Parathyroid adenoma (tissue), 2 donors: Measurements from ENCODE around the gene SIM1.

Experiments
- H2AFZ ChIP-seq: fragments of 300-600 bp; sonication (generic); one replicate; pipeline ENCODE4 v1.7.0; 2017; ENCODE audit warnings: antibody characterized with exemption, mild to moderate bottlenecking
- H3K27ac ChIP-seq: fragments of 300-600 bp; sonication (generic); one replicate; pipeline ENCODE4 v1.7.0; 2017
- H3K27me3 ChIP-seq: fragments of 300-600 bp; sonication (generic); one replicate; pipeline ENCODE4 v1.7.0; 2017; ENCODE audit warnings: low read length; ENCODE audit not compliant: control insufficient read depth, insufficient read depth
- H3K36me3 ChIP-seq: fragments of 300-600 bp; sonication (generic); one replicate; pipeline ENCODE4 v1.7.0; 2017; ENCODE audit warnings: low read length; ENCODE audit not compliant: control insufficient read depth, insufficient read depth
- H3K4me1 ChIP-seq: fragments of 300-600 bp; sonication (generic); one replicate; pipeline ENCODE4 v1.7.0; 2017; ENCODE audit warnings: control low read depth
- H3K4me2 ChIP-seq: fragments of 300-600 bp; sonication (generic); one replicate; pipeline ENCODE4 v1.7.0; 2017; ENCODE audit warnings: low read length
- H3K4me3 ChIP-seq: fragments of 300-600 bp; sonication (generic); one replicate; pipeline ENCODE4 v1.7.0; 2017; ENCODE audit warnings: low read depth, low read length
- H3K79me2 ChIP-seq: fragments of 300-600 bp; sonication (generic); one replicate; pipeline ENCODE4 v1.7.0; 2017; ENCODE audit warnings: control low read depth
- H3K9ac ChIP-seq: fragments of 300-600 bp; sonication (generic); one replicate; pipeline ENCODE4 v1.7.0; 2017; ENCODE audit warnings: mild to moderate bottlenecking
- H3K9me3 ChIP-seq: fragments of 300-600 bp; sonication (generic); one replicate; pipeline ENCODE4 v1.7.0; 2017; ENCODE audit warnings: low read length; ENCODE audit not compliant: control insufficient read depth
- TF ChIP-seq, protein P1 (sequence below): fragments of 300-600 bp; sonication (generic); IDR thresholded peaks from one replicate; pipeline ENCODE4 v1.7.0; 2017; ENCODE audit warnings: antibody characterized with exemption, mild to moderate bottlenecking
- donor health status: primary hyperparathyroidism.

Gene SIM1

DNA sequence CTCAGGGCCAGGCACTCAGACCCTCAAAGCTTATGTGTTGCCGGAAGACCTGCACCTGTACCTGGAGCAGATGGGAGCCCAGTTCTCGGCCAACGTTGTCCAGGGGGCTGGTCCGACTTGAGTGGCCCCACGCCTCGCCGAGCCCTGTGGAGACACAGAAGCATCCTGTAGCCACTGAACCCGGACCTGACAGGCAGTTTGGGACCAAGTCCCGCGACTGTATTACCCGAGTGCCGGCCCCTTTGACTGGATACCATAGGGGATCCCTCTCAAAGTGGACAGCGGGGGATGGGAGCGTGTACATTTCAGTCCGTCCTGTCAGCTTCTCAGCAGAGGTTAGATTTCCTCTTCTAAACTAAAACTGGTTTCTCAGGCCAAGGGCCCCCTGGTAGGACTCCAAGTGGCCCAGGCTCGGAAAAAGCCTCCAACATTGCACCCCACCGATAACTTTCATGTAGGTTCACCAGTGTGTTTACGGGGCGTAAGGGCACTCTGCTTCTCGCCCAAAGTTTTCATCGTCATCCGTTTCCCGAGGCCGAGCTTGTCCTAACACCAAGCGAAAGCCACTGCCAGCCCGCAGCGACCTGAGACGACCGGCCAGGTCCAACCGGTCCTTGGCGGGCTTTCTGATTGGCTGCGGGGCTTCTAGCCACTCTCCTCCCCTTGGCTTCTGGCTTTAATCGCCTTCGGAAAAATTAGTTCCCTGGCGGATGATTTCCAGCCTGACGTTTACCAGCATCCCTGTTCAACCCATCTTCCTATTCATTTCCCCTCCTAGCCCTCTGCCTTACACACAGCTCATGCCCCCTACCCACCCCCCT lies 10.8 kb downstream of the SIM1 start:
- no peak overlapping the region for H3K4me2 ChIP-seq
- H3K79me2 ChIP-seq, result no peaks in the 10 kb centered on the region
- no peak overlapping the region for H3K27ac ChIP-seq
- no peaks in the 10 kb centered on the region for H3K4me1 ChIP-seq
- H3K9ac ChIP-seq, result no peak overlapping the region
- TF ChIP-seq, protein P1, sequence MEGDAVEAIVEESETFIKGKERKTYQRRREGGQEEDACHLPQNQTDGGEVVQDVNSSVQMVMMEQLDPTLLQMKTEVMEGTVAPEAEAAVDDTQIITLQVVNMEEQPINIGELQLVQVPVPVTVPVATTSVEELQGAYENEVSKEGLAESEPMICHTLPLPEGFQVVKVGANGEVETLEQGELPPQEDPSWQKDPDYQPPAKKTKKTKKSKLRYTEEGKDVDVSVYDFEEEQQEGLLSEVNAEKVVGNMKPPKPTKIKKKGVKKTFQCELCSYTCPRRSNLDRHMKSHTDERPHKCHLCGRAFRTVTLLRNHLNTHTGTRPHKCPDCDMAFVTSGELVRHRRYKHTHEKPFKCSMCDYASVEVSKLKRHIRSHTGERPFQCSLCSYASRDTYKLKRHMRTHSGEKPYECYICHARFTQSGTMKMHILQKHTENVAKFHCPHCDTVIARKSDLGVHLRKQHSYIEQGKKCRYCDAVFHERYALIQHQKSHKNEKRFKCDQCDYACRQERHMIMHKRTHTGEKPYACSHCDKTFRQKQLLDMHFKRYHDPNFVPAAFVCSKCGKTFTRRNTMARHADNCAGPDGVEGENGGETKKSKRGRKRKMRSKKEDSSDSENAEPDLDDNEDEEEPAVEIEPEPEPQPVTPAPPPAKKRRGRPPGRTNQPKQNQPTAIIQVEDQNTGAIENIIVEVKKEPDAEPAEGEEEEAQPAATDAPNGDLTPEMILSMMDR, result no peak
- H3K9me3 ChIP-seq, result no peaks in the 10 kb centered on the region
- H3K36me3 ChIP-seq, result no peaks in the 10 kb centered on the region
- no peak overlapping the region for H3K4me3 ChIP-seq
- H2AFZ ChIP-seq, result no peak overlapping the region
- peaks cover 20% of the 10 kb centered on the region for H3K27me3 ChIP-seq

DNA sequence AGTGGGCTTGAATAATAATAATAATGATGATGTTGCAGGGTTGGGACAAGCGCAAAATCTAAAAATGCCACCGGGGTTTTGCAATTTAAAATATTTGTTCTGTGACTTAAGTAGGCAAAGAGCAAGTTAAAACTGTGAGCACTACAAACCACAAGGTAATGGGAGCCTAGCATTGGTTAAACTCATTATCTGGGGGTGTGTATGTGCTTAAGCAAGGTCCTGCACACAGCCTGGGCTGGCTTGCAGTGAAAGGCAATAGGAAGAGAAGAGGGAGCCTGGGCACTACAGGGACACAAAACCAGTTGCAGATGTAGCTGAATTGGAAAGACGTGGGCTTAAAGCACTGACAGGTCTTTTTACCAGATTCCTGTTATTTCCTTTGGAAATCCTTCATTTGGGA lies 11.7 kb downstream of the SIM1 start:
- TF ChIP-seq, protein P1, result no peak
- no peak overlapping the region for H3K4me2 ChIP-seq
- H3K27me3 ChIP-seq, result peaks cover 25% of the 10 kb centered on the region
- no peak overlapping the region for H3K27ac ChIP-seq
- H3K4me3 ChIP-seq, result no peak overlapping the region
- no peak overlapping the region for H2AFZ ChIP-seq
- H3K79me2 ChIP-seq, result no peaks in the 10 kb centered on the region
- no peaks in the 10 kb centered on the region for H3K4me1 ChIP-seq
- H3K36me3 ChIP-seq, result no peaks in the 10 kb centered on the region
- H3K9ac ChIP-seq, result no peak overlapping the region
- H3K9me3 ChIP-seq, result no peaks in the 10 kb centered on the region

DNA sequence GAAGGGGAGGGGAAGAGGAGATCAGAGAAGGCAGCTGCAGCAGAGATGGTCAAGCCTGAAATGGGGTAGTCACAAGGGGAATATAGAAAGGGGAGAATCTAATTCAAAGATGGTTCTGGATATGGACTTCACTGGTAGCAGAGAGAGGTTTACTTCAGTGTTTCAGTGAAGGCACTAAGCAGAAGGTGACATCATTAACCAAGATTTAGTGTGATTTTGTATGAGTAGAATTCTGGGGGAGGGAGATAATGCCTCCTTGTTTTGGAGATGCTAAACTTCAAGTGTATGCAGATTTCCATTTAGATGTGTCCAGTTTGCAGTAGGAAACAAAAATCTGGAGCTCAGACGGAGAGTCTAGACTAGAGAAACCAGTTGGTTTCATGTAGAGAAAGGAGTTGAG lies 13.1 kb downstream of the SIM1 start:
- Histone ChIP-seq H3K36me3 (no peaks in the 10 kb centered on the region), H3K4me3 (no peak overlapping the region), H3K9me3 (no peaks in the 10 kb centered on the region), H3K4me2 (no peak overlapping the region), H3K4me1 (no peaks in the 10 kb centered on the region), H3K27ac (no peak overlapping the region), H3K27me3 (peaks cover 26% of the 10 kb centered on the region), H3K9ac (no peak overlapping the region), H2AFZ (no peak overlapping the region), H3K79me2 (no peaks in the 10 kb centered on the region)
- TF ChIP-seq, protein P1, result no peak

DNA sequence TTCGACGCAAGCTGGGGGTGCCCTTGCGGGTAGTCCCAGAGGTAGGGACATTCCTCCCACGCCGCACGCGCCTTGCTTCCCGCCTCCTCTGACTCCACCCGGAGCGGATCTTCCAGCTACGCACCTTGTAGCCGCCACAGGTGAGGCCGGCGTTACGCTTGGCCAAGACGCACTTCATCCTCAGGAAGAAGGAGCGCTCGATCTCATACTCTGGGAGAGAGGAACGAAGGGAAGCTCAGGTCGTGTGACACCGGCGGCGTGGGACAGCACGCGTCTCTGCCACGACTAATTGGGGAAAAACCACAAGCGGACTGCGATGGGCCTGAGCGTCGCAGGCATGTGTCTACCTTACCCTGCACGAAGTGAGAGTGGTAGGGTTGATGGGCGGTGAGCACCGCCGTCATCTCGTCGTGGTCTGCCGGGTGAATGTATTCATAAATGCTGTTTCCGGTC lies 15.5 kb downstream of the SIM1 start:
- H3K4me2 ChIP-seq, result no peak overlapping the region
- no peaks in the 10 kb centered on the region for H3K79me2 ChIP-seq
- H3K27ac ChIP-seq, result no peak overlapping the region
- no peak overlapping the region for H3K4me3 ChIP-seq
- no peak overlapping the region for H3K9ac ChIP-seq
- H3K27me3 ChIP-seq, result peaks cover 18% of the 10 kb centered on the region
- TF ChIP-seq, protein P1, result no peak
- H2AFZ ChIP-seq, result no peak overlapping the region
- H3K9me3 ChIP-seq, result peaks cover 3% of the 10 kb centered on the region
- H3K36me3 ChIP-seq, result no peaks in the 10 kb centered on the region
- H3K4me1 ChIP-seq, result no peaks in the 10 kb centered on the region
